ENCODE data around the gene IL25.

IL25 gene

DNA sequence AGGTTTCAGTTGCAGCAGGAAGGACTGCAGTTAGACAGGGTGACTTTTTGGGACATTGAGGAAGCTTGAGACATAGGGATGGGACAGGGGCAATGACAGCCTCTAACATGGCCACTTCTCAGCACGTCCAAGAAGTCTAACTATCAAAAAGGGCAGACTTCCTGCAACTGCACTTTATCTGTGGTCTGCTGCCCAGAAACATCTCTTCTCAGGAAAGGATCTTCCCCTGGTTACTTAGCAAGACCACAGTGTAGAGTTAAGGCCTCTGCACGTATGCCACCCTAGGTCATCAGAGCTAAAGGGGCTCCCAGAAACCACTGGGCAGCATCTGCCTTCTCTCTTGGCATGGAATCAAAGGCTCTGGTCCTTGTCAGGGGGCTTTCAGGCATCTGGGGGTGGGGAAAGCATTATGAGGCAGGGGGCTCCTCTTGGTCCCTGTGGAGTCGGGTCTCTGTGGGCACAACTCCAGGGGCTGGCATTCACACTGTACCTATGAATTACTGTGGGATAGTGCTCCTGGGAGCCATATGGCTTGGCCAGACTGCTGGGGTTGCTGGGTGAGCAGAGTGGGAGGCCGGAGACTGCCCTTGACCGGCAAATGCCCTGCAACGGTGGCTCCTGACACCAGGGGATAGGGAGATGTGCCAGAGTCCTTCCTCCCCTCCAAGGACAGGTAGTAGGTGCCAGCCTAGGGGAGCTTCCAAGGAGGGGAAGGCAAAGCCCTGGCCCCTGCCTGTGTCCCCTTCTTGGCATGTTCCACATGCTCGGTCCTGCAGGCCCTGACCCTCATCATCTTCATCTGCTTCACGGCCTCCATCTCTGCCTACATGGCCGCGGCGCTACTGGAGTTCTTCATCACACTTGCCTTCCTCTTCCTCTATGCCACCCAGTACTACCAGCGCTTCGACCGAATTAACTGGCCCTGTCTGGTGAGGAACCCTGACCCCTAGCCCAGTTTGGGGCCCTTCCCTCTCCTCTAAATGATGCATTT, 5.3 kb downstream of the IL25 start:
- Histone ChIP-seq H2BK12ac (ENCODE audit: low read length) (no peak overlapping the region), H4K8ac (ENCODE audit: low read depth, low read length) (no peak overlapping the region), H2BK5ac (ENCODE audit: low read depth, low read length, poor library complexity) (no peak overlapping the region), H3K79me2 (ENCODE audit: control insufficient read depth, insufficient read depth, low read length, poor library complexity) (no peaks in the 10 kb centered on the region), H3K9me3 (ENCODE audit: insufficient read depth, low read depth, low read length) (peaks cover 2% of the 10 kb centered on the region), H3K79me1 (ENCODE audit: low read length) (no peaks in the 10 kb centered on the region), H3K4ac (ENCODE audit: low read depth, low read length) (no peak overlapping the region), H3K36me3 (ENCODE audit: control insufficient read depth in 1 of 2, insufficient read depth in 2 of 2, low read length in 2 of 2) (no peaks in the 10 kb centered on the region), H3K4me2 (ENCODE audit: low read length) (no peak overlapping the region), H3K14ac (ENCODE audit: low read length) (no peak overlapping the region), H3K9ac (ENCODE audit: low read length) (no peak overlapping the region), H3K4me1 (ENCODE audit: control insufficient read depth in 1 of 2, insufficient read depth in 2 of 2, low read length in 2 of 2) (no peaks in the 10 kb centered on the region), H4K12ac (ENCODE audit: low read depth, low read length) (no peak overlapping the region), H3K4me3 (ENCODE audit: low read depth, low read length) (no peak overlapping the region), H3K18ac (ENCODE audit: low read length) (no peak overlapping the region), H2AK5ac (ENCODE audit: low read length) (no peak overlapping the region), H3K27me3 (ENCODE audit: insufficient read depth, low read length) (no peaks in the 10 kb centered on the region), H2BK120ac (ENCODE audit: insufficient read depth, low read length, poor library complexity) (no peak overlapping the region), H3K27ac (ENCODE audit: low read depth, low read length) (no peak overlapping the region), H2AFZ (ENCODE audit: insufficient read depth, low read length, poor library complexity) (no peak overlapping the region), H3K23ac (ENCODE audit: low read length) (no peak overlapping the region), H4K91ac (ENCODE audit: low read depth, low read length) (no peak overlapping the region)
- no CpG with 5 or more reads among the region's 14 CpGs for WGBS (ENCODE audit: extremely low coverage, insufficient coverage, insufficient read length)
- no peak for DNase-seq

DNA sequence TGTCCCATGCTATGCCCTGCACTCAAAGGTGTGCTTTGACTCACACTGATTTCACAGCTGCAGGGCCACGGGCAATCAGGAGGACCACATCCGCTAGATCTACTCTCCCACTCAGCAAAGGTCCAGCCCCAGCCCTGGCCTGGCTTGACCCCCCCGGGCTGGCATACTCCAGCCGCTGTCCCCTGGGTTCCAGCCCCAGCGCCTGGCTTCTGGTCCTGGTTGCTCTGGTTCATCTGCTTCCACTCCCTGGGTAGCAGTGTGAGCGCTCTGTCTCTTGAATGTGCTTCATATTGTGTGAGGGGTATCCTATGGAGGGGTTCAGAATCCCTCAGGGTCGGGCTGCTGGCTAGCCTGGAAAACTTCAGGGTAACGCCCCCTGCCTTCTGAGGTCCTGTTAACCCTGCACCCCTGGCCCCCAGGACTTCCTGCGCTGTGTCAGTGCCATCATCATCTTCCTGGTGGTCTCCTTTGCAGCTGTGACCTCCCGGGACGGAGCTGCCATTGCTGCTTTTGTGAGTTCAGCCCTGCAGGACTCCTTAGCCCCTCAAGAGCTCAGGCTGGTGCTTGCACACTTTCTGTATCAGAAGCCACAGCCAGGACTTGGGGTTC, 6.1 kb downstream of the IL25 start:
- Histone ChIP-seq H4K12ac (ENCODE audit: low read depth, low read length) (no peak overlapping the region), H4K8ac (ENCODE audit: low read depth, low read length) (no peak overlapping the region), H4K91ac (ENCODE audit: low read depth, low read length) (no peak overlapping the region), H3K79me1 (ENCODE audit: low read length) (no peaks in the 10 kb centered on the region), H3K79me2 (ENCODE audit: control insufficient read depth, insufficient read depth, low read length, poor library complexity) (no peaks in the 10 kb centered on the region), H2BK12ac (ENCODE audit: low read length) (no peak overlapping the region), H2AFZ (ENCODE audit: insufficient read depth, low read length, poor library complexity) (no peak overlapping the region), H3K9ac (ENCODE audit: low read length) (no peak overlapping the region), H3K36me3 (ENCODE audit: control insufficient read depth in 1 of 2, insufficient read depth in 2 of 2, low read length in 2 of 2) (no peaks in the 10 kb centered on the region), H2BK5ac (ENCODE audit: low read depth, low read length, poor library complexity) (no peak overlapping the region), H3K4me3 (ENCODE audit: low read depth, low read length) (no peak overlapping the region), H2BK120ac (ENCODE audit: insufficient read depth, low read length, poor library complexity) (no peak overlapping the region), H3K9me3 (ENCODE audit: insufficient read depth, low read depth, low read length) (peaks cover 2% of the 10 kb centered on the region), H3K27me3 (ENCODE audit: insufficient read depth, low read length) (no peaks in the 10 kb centered on the region), H3K14ac (ENCODE audit: low read length) (no peak overlapping the region), H3K27ac (ENCODE audit: low read depth, low read length) (no peak overlapping the region), H3K4me2 (ENCODE audit: low read length) (no peak overlapping the region), H3K4ac (ENCODE audit: low read depth, low read length) (no peak overlapping the region), H2AK5ac (ENCODE audit: low read length) (no peak overlapping the region), H3K23ac (ENCODE audit: low read length) (no peak overlapping the region), H3K18ac (ENCODE audit: low read length) (no peak overlapping the region), H3K4me1 (ENCODE audit: control insufficient read depth in 1 of 2, insufficient read depth in 2 of 2, low read length in 2 of 2) (no peaks in the 10 kb centered on the region)
- DNase-seq = no peak
- WGBS (ENCODE audit: extremely low coverage, insufficient coverage, insufficient read length) = no CpG with 5 or more reads among the region's 11 CpGs

DNA sequence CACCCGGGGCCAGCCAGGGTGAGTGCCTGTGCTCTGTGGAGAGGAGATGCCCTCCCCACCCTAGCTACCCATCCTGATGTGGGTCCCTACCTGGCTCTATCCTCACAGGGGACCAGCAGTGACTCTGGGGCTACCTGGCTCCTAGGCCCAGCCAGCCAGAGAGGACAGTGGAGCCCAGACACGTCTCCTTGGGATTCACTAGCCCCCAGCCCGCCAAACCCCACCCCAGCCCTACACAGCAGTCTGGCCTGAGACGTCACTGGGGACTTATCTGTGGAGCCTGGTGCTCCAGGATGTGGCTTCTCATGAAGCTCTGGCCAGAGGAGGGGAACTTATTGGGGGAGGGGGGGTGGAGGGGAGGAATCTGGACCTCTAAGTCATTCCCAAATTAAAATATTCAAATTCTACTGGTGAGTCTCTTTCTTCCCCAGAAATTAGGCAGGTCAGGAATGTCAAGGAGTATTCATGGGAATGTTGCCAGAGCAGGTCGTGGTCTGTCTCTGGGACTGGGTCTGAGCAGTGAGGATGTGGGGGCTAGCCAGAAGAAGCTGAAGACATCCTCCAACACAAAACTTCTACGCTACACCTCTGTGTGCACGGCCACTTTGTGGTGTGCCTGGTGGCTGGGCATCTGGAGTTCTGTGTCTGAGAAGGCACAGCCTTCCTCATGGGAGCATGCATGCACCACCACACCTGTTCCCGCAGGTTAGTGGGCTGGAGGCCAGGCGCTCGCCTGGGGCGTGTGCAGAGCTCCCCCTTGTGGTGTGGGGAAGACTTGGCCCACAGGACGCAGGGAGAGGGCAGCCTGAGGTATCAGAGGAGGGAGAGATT, 7.0 kb downstream of the IL25 start:
- Histone ChIP-seq H2BK120ac (ENCODE audit: insufficient read depth, low read length, poor library complexity) (no peak overlapping the region), H3K36me3 (ENCODE audit: control insufficient read depth in 1 of 2, insufficient read depth in 2 of 2, low read length in 2 of 2) (no peaks in the 10 kb centered on the region), H4K8ac (ENCODE audit: low read depth, low read length) (no peak overlapping the region), H3K27ac (ENCODE audit: low read depth, low read length) (no peak overlapping the region), H2AFZ (ENCODE audit: insufficient read depth, low read length, poor library complexity) (no peak overlapping the region), H3K27me3 (ENCODE audit: insufficient read depth, low read length) (no peaks in the 10 kb centered on the region), H3K79me2 (ENCODE audit: control insufficient read depth, insufficient read depth, low read length, poor library complexity) (no peaks in the 10 kb centered on the region), H3K4me3 (ENCODE audit: low read depth, low read length) (no peak overlapping the region), H3K18ac (ENCODE audit: low read length) (no peak overlapping the region), H3K4me1 (ENCODE audit: control insufficient read depth in 1 of 2, insufficient read depth in 2 of 2, low read length in 2 of 2) (no peaks in the 10 kb centered on the region), H3K9ac (ENCODE audit: low read length) (no peak overlapping the region), H2BK5ac (ENCODE audit: low read depth, low read length, poor library complexity) (no peak overlapping the region), H3K14ac (ENCODE audit: low read length) (no peak overlapping the region), H4K91ac (ENCODE audit: low read depth, low read length) (no peak overlapping the region), H3K79me1 (ENCODE audit: low read length) (no peaks in the 10 kb centered on the region), H3K4me2 (ENCODE audit: low read length) (no peak overlapping the region), H3K23ac (ENCODE audit: low read length) (no peak overlapping the region), H4K12ac (ENCODE audit: low read depth, low read length) (no peak overlapping the region), H3K9me3 (ENCODE audit: insufficient read depth, low read depth, low read length) (peaks cover 2% of the 10 kb centered on the region), H2AK5ac (ENCODE audit: low read length) (no peak overlapping the region), H2BK12ac (ENCODE audit: low read length) (no peak overlapping the region), H3K4ac (ENCODE audit: low read depth, low read length) (no peak overlapping the region)
- DNase-seq = peak; percentile 66 to 86
- no CpG with 5 or more reads among the region's 12 CpGs for WGBS (ENCODE audit: extremely low coverage, insufficient coverage, insufficient read length)

DNA sequence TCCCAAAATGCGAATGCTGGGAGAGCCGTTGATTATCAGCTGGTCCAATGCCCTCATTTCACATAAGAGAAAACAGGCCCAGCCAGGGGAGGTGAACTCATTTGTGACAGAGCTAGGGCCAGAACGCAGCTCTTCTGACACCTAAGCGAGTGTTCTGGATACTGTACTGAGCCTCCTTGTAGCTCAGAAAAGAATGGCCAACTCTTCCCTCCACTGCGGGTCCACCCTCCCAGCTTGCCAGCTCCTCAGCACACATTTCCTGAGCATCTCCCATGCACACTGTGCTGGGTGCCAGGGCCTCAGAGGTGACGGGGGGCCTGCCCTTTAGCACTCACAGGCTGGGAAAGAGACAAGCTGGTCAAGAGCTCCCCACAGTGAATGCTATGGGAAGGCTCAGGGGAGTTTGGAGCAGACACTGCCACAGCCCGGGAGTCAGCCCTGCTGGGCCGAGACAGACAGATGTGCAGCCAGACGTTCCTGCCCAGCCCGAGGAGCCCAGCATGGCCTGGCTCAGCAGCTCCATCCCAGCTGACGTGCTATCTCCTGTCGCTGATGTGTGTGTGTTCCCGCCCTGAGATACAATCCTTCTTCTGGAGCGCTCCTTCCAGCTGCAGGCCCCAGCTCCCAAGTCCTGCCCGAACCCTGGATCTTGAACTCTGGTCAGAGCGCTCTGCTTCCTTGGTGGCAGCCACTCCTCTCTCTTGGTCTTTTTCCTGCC, 7.7 kb downstream of the IL25 start:
- no peak overlapping the region for H3K14ac ChIP-seq (ENCODE audit: low read length)
- H2BK5ac ChIP-seq (ENCODE audit: low read depth, low read length, poor library complexity) = no peak overlapping the region
- H3K4me2 ChIP-seq (ENCODE audit: low read length) = no peak overlapping the region
- no peaks in the 10 kb centered on the region for H3K4me1 ChIP-seq (ENCODE audit: control insufficient read depth in 1 of 2, insufficient read depth in 2 of 2, low read length in 2 of 2)
- no peak overlapping the region for H3K18ac ChIP-seq (ENCODE audit: low read length)
- no peak overlapping the region for H4K12ac ChIP-seq (ENCODE audit: low read depth, low read length)
- no peaks in the 10 kb centered on the region for H3K36me3 ChIP-seq (ENCODE audit: control insufficient read depth in 1 of 2, insufficient read depth in 2 of 2, low read length in 2 of 2)
- H3K79me1 ChIP-seq (ENCODE audit: low read length) = no peaks in the 10 kb centered on the region
- H4K8ac ChIP-seq (ENCODE audit: low read depth, low read length) = no peak overlapping the region
- H3K4me3 ChIP-seq (ENCODE audit: low read depth, low read length) = no peak overlapping the region
- no peaks in the 10 kb centered on the region for H3K27me3 ChIP-seq (ENCODE audit: insufficient read depth, low read length)
- no peak overlapping the region for H4K91ac ChIP-seq (ENCODE audit: low read depth, low read length)
- H3K23ac ChIP-seq (ENCODE audit: low read length) = no peak overlapping the region
- no peaks in the 10 kb centered on the region for H3K79me2 ChIP-seq (ENCODE audit: control insufficient read depth, insufficient read depth, low read length, poor library complexity)
- no peak overlapping the region for H3K27ac ChIP-seq (ENCODE audit: low read depth, low read length)
- no peak overlapping the region for H2BK120ac ChIP-seq (ENCODE audit: insufficient read depth, low read length, poor library complexity)
- H2AFZ ChIP-seq (ENCODE audit: insufficient read depth, low read length, poor library complexity) = no peak overlapping the region
- no peak for DNase-seq
- H3K9ac ChIP-seq (ENCODE audit: low read length) = no peak overlapping the region
- no peak overlapping the region for H2AK5ac ChIP-seq (ENCODE audit: low read length)
- WGBS (ENCODE audit: extremely low coverage, insufficient coverage, insufficient read length) = no CpG with 5 or more reads among the region's 16 CpGs
- H3K4ac ChIP-seq (ENCODE audit: low read depth, low read length) = no peak overlapping the region
- no peak overlapping the region for H2BK12ac ChIP-seq (ENCODE audit: low read length)
- H3K9me3 ChIP-seq (ENCODE audit: insufficient read depth, low read depth, low read length) = peaks cover 2% of the 10 kb centered on the region
